ENCODE results near the gene TEX13D.
A peak's percentile ranks its signal among the peaks of the same experiment; 100 is the strongest.

TEX13D gene

DNA sequence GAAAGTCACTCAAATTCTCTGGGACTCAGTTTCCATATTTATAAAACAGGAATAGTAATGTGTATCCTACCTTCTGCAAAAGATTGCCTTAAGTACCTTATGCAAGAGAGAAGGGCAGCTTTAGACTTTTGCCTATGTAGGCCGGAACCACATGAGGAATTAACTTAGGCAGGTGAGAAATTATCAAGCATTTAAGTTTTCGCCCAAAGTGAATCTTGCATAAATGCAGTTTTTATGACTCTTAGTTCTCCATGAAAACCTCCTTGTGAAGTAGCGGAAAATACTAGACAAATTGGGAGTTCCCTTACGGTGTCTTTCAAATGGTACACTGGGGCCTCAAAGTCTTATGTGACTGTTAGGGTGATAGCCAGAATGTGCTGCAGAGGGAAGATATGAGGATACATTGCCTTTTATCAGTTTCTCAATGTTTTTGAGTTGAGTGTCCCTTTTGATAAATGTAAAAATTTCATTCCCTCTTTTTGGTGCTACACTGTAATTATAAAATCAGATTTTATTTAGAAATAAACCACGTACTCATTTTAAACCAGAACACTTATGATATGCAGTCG is 16.5 kb downstream of the TEX13D start:
- peak; percentile 35 for DNase-seq

DNA sequence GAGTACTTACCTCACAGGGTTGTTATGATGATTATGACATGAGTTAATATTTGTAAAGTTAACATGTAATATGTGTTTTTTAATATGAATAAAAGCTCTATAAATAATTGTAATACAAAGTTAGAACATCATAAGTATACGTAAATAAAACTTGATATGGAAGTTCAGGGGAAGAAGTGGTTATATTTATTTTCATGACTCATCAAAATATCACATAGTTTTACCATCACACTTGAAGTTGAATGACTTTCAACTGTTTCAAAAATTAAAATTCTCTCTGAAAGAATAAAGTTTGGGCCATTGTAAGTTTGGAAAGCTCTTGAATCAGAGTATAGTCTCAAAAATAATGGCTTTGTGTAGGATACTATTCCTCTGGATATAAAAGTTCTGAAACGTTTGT is 22.2 kb downstream of the TEX13D start:
- DNase-seq, result no peak

DNA sequence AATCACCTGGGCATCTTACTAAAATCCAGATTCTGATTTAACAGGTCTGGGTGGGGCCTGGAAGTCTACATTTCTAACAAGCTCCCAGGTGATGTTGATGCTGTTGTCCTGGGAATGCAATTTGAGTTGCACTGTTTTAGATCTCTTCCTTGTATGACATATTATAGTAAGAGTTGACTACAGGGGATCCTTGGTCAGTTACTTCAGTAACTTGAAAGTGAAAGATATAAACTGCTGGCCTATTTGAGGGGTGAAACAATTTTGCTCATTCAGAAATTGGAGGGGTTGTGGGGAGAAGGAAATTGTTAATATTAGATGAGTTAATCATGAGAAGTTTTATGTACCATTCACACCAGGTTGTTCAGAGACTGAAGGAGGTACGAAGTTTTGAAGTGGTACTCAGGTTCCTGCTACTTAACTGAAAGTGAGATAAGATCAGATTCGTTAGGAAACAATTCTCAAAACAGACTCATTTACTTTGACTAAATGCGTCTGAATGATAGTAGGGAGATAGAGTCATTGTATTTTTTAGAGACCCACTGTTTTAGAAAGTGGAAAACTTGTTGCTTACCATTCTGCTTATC is 26.4 kb downstream of the TEX13D start:
- DNase-seq, result peak; percentile 47

DNA sequence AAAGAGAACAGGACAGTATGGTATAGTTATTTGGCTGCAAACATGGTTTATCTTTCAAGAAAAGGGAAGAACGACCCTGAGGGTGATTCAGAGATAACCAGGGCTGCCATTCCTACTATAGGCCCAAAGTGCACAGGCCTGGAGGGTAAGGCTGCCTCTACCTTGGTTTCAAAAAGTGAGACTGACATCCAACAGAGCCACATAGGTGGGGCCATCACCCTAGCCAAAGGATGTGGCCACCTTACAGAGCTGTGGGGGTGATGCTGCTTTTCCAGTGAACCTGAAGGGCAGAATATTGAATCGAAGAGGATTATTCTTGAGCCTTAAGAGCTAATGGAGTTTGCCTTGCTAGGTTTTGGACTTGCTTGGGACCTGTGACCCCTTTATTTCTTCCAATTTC is 29.6 kb downstream of the TEX13D start:
- no peak for DNase-seq

DNA sequence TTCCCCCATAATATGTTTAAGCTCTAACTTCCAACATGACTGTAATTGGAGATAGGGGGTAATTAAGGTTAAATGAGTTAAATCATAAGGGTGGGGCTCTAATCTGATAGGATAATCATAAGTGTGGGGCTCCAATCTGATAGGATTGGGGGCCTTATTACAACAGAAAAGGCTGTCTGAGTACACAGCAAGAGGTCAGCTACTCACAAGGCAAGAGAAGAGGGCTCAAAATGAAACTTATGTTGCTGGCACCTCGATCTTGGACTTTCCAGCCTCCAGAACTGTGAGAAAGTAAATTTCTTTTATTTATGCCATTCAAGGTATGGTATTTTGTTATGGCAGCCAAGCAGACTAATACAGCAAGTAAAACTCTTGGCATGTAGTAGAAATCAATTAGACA is 30.3 kb downstream of the TEX13D start:
- no peak for DNase-seq

DNA sequence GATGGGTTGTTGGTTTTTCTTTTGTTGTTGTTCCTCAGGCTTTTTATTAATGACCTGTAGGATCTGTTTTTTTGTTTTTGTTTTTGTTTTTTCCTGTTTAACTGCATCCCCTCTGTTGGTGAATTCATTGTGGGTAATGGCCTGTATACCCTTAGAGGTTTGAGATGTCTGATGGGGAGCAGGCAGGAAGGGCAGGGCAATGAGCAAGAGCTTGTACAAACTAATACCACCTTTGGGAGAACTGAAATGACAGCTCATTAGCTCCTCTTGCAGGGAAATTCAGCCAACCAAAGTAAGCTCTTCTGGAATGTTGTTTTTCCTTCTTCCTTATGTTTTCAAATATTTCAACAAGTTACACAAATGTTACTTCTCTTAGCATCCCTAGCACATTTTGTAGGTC is 37.3 kb downstream of the TEX13D start:
- no peak for DNase-seq

DNA sequence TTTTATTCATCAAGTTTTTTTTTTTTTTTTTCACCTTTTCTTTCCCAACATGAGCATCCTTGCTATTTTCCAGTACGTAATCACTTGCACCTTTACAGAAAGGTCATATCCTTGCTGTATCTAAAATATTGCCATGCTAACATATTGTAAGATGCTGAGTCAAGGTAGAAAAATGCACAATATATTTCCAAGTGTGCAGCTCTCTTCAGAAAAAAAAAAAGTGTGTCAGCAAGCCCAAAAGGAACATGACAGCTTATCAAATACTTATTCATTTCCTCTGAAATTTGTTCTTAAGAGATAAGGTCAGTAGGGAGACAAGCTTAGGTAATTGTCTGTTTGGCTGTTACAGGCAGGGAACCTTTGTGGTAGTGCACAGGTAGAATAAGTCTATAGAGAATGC is 40.9 kb downstream of the TEX13D start:
- no peak for DNase-seq

DNA sequence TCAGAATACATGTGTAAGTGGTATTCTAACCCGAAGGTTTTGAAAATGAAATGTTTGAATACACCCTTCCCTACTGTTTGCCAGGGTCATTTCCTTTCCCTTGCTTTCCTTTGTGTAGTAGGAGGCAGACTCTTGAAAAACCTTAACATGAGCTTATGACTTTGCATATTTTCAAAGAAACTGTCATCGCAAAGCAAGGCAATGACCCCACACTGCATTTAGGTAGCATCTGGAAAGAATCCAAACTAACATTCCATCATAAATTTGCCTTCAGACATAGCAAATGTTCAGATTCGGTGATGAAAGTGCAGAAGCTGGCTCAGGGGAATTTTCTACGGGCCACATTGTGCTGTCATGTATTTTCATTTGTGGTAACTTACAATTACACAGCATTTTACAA is 46.2 kb downstream of the TEX13D start:
- DNase-seq, result no peak

DNA sequence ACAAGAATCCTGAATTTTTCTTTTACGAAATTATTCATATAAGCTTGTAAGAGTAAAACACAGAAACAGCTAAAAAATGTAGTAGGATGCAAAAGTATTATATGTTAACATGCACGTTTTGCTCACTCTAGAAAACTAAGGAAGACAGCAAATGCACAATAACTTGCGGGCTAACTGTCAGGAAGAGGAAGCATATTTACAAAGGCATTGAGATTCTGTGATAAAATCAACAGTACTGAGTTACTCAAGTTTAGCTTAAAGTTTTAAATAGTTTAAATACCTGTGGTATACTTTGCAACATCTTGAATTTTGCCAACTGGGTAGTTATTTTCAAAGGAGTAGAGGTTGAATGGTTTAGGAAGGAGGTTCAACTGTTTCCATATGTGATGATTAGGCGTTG is 50.9 kb downstream of the TEX13D start:
- DNase-seq, result no peak

DNA sequence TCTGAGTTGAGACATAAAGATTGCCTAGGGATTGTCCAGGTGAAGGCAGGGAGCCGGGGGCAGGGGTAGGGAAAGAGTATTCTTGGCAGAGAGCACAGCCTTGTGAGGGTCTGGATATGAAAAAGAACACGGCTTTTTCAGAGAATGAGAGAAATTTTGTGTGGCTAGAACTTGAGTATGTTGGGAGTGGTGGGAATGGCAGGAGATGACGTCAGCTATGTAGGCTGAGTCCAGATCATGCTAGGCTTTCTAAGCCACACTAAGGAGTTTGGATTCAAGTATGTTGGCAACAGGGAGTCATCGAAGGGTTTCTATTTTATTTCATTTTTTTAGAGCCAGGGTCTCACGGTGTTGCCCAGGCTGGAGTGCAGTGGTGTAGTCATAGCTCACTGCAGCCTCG is 53.9 kb downstream of the TEX13D start:
- DNase-seq, result no peak
